GM12865 (cell line): ENCODE data around the gene HSD11B1L.

Source experiments
- DNase-seq: peaks from one replicate; pipeline ENCODE4 v3.0.0; 2010; ENCODE audit warnings: low read depth
- H3K4me3 ChIP-seq: 2 replicates; pipeline ENCODE4 v1.5.1; 2011; ENCODE audit warnings: mild to moderate bottlenecking, low read depth, low read length, control low read depth
- CTCF ChIP-seq: IDR thresholded peaks from 2 replicates; pipeline ENCODE4 v1.5.1; 2011; ENCODE audit warnings: low read length, control low read depth, low read depth, inconsistent platforms; ENCODE audit not compliant: insufficient read depth; ENCODE audit errors: missing control alignments

HSD11B1L gene

GRCh38 chr19:5652261-5652660 lies 28.6 kb upstream of the HSD11B1L start:
- no peak overlapping the region for H3K4me3 ChIP-seq
- no peak for DNase-seq
- no peak for TF ChIP-seq CTCF

DNA sequence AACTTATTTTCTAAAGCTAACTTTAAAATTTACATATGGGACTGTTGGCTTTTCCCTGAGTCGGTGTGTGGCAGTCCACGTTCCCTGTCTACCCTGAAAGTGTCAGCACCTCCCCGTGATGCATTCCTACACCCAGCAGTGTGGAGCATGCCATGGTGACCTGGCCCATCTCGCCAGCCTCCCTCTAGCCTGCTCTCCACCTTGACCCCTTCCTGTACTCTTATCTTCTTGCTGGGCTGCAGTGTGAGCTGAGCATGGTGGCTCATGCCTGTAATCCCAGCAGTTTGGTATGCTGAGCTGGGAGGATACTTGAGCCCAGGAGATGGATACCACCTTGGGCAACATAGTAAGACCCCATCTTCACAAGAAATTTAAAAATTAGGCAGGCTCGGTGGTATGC lies 25.9 kb upstream of the HSD11B1L start:
- no peak for TF ChIP-seq CTCF
- H3K4me3 ChIP-seq: no peak overlapping the region
- DNase-seq: no peak

DNA sequence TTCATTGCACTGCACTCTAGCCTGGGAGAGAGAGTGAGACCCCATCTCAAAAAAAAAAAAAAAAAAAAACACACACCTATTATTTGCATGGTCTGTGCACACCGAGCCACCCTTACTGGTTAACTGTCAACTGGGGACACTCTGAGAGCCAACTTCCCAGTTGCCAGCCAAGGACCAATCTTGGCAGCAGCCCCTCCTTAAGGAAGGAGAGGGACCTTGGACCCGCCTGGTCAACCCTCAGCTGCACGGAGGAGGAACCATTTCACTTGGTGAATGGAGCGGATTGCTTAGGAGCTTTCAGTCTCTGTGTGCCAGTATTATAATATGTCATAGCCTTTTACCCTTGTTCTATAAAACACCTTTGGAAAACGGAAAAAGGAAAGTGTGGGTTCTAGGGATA lies 25.4 kb upstream of the HSD11B1L start:
- no peak overlapping the region for H3K4me3 ChIP-seq
- no peak for DNase-seq
- no peak for TF ChIP-seq CTCF

DNA sequence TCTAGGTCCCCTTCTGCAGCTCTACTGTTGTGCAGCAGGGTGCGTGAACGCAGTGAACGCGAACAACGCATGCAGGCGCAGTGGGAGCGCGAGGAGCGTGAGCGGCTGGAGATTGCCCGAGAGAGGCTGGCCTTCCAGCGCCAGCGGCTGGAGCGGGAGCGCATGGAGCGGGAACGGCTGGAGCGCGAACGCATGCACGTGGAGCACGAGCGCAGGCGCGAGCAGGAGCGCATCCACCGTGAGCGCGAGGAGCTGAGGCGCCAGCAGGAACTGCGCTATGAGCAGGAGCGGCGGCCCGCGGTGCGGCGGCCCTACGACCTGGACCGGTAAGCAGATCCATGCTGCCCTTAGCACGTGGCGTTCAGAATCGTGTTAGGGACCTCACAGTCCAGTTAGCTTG lies 19.3 kb upstream of the HSD11B1L start:
- no peak overlapping the region for H3K4me3 ChIP-seq
- DNase-seq: no peak
- TF ChIP-seq CTCF: no peak

DNA sequence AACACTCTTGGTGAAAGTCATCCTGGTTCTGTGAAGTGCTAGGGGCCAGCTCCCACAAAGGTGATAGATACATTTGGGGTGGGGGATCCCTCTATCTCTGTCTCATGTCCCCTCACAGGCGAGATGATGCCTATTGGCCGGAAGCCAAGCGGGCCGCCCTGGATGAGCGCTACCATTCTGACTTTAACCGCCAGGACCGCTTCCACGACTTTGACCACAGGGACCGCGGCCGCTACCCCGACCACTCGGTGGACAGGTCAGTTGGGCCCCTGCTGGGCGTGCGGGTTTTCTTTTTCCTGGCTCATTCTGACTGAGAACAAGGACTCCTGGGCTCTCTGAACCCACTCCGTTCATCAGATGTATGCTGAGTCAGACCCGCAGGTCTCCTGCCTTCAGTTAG lies 16.9 kb upstream of the HSD11B1L start:
- TF ChIP-seq CTCF: no peak
- H3K4me3 ChIP-seq: no peak overlapping the region
- DNase-seq: no peak

GRCh38 chr19:5664515-5664914 lies 16.3 kb upstream of the HSD11B1L start:
- H3K4me3 ChIP-seq: no peak overlapping the region
- DNase-seq: no peak
- TF ChIP-seq CTCF: no peak

GRCh38 chr19:5665781-5666513 lies 14.9 kb upstream of the HSD11B1L start:
- H3K4me3 ChIP-seq: no peak overlapping the region
- TF ChIP-seq CTCF: no peak
- peak; percentile 54 for DNase-seq
